Esophagus muscularis mucosa (tissue), 4 donors: ENCODE data around the gene UQCRH.
"Not testable (repeated sequence)": the region's sequence is repeated elsewhere in the genome, so short reads cannot be mapped to it uniquely, and the experiment has no call there.

Experiments
- EP300 ChIP-seq: sonication (generic); formaldehyde crosslinking; IDR thresholded peaks from one replicate; pipeline ENCODE4 v1.6.1; 2017; ENCODE audit warnings: antibody characterized with exemption
- POLR2A ChIP-seq: fragments of 450-650 bp; IDR thresholded peaks from one replicate; pipeline ENCODE4 v1.6.1; 2017; ENCODE audit warnings: antibody characterized with exemption, moderate library complexity, mild to moderate bottlenecking, low read depth
- POLR2AphosphoS5 ChIP-seq, 2 donors: sonication (generic); formaldehyde crosslinking; IDR thresholded peaks; one replicate each; pipeline ENCODE4 v1.6.1; 2017; ENCODE audit warnings: antibody characterized with exemption in 2 of 2
- TF ChIP-seq, protein P1 (sequence below), 3 experiments: fragments of 200-600 bp in 2 of 3; fragments of 450-650 bp in 1 of 3; sonication (generic) in 2 of 3; IDR thresholded peaks; one replicate each; pipeline ENCODE4 v1.5.1; 2017 to 2019; ENCODE audit warnings: antibody characterized with exemption in 3 of 3, mild to moderate bottlenecking in 2 of 3, moderate library complexity in 1 of 3

GRCh38 chr1:46325285-46326076 is 22.0 kb downstream of the UQCRH start:
- TF ChIP-seq, protein P1, sequence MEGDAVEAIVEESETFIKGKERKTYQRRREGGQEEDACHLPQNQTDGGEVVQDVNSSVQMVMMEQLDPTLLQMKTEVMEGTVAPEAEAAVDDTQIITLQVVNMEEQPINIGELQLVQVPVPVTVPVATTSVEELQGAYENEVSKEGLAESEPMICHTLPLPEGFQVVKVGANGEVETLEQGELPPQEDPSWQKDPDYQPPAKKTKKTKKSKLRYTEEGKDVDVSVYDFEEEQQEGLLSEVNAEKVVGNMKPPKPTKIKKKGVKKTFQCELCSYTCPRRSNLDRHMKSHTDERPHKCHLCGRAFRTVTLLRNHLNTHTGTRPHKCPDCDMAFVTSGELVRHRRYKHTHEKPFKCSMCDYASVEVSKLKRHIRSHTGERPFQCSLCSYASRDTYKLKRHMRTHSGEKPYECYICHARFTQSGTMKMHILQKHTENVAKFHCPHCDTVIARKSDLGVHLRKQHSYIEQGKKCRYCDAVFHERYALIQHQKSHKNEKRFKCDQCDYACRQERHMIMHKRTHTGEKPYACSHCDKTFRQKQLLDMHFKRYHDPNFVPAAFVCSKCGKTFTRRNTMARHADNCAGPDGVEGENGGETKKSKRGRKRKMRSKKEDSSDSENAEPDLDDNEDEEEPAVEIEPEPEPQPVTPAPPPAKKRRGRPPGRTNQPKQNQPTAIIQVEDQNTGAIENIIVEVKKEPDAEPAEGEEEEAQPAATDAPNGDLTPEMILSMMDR (IDR thresholded peaks at IDR 0.05) = not testable (repeated sequence)
- not testable (repeated sequence) for TF ChIP-seq EP300; POLR2AphosphoS5 (IDR thresholded peaks at IDR 0.05); POLR2A
